GM12878 (cell line): ENCODE data around the gene LRCH4. TPM values are rescaled to one million over a fixed set of nuclear protein-coding genes. Genes with fewer than 3 reads are reported as not detected.

ENCODE experiments used
- ATAC-seq: fragments of 200-7000 bp; cut with Tn5 transposase; 3 replicates; pipeline ENCODE4 v1.9.1; 2020; ENCODE audit warnings: mild to moderate bottlenecking, moderate library complexity
- BruUV-seq: library from RNA; stranded (reverse); fragments of 400-500 nt; replicated peaks from 2 replicates; lab custom pipeline; 2021; lab: Mats Ljungman, UMichigan
- CTCF ChIA-PET: fragments of 300-600 bp; sonication (Branson Sonifier 250); formaldehyde crosslinking; extraction: SDS; loops from one replicate; lab custom pipeline; 2021; ENCODE audit warnings: inconsistent platforms; lab: Yijun Ruan, JAX
- POLR2A ChIA-PET: fragments of 350-600 bp; formaldehyde crosslinking; extraction: SDS; loops from one replicate; lab custom pipeline; 2021; ENCODE audit warnings: inconsistent platforms; lab: Charles Lee
- RAD21 ChIA-PET: fragments of 300-600 bp; sonication (Branson Sonifier 250); formaldehyde crosslinking; loops from one replicate; lab custom pipeline; 2023; ENCODE audit warnings: antibody characterized with exemption; ENCODE audit not compliant: unreplicated experiment; lab: Charles Lee
- SMC1A ChIA-PET: fragments of 300-600 bp; sonication (Branson Sonifier 250); formaldehyde crosslinking; loops from one replicate; lab custom pipeline; 2023; ENCODE audit not compliant: unreplicated experiment, uncharacterized antibody; lab: Charles Lee
- DNase-seq: peaks from one replicate; pipeline ENCODE4 v3.0.0-alpha.2; 2011; ENCODE audit warnings: low read depth, low spot score
- FAIRE-seq: peaks from 3 replicates; lab custom pipeline; 2011; peaks lifted over from hg19 to GRCh38; lab: Jason Lieb, UNC
- H2AFZ ChIP-seq: 2 replicates; pipeline ENCODE4 v1.6.0; 2011; ENCODE audit warnings: low read depth, low read length, control low read depth; ENCODE audit not compliant: control insufficient read depth
- H3K27ac ChIP-seq: 2 replicates; pipeline ENCODE4 v1.5.1; 2011; ENCODE audit warnings: control low read depth; ENCODE audit not compliant: control insufficient read depth, insufficient read depth
- H3K27me3 ChIP-seq, 2 experiments: replicated peaks in 1 of 2; 2 replicates each; pipeline versions ENCODE4 v1.6.0 to v1.6.1; 2011; ENCODE audit warnings: low read length in 1 of 2; ENCODE audit not compliant: control insufficient read depth in 2 of 2, insufficient read depth in 2 of 2
- H3K36me3 ChIP-seq, 2 experiments: 2 replicates each; pipeline ENCODE4 v1.5.1; 2011; ENCODE audit warnings: low read length in 1 of 2; ENCODE audit not compliant: control insufficient read depth in 2 of 2, insufficient read depth in 2 of 2
- H3K4me1 ChIP-seq: 2 replicates; pipeline ENCODE4 v1.6.1; 2011; ENCODE audit warnings: mild to moderate bottlenecking, low read length, moderate library complexity, mixed read lengths; ENCODE audit not compliant: control insufficient read depth, insufficient read depth
- H3K4me2 ChIP-seq: 2 replicates; pipeline ENCODE4 v1.6.0; 2011; ENCODE audit warnings: control low read depth; ENCODE audit not compliant: control insufficient read depth, insufficient read depth
- H3K4me3 ChIP-seq: fragments of 200-600 bp; sonication (generic); 2 replicates; pipeline ENCODE4 v1.5.1; 2016
- H3K79me2 ChIP-seq: 2 replicates; pipeline ENCODE4 v1.6.0; 2011; ENCODE audit warnings: low read length; ENCODE audit not compliant: control insufficient read depth, insufficient read depth
- H3K9ac ChIP-seq: 2 replicates; pipeline ENCODE4 v1.8.0; 2011; ENCODE audit warnings: low read length, control low read depth, mixed read lengths; ENCODE audit not compliant: control insufficient read depth, insufficient read depth
- H3K9me3 ChIP-seq: replicated peaks from 3 replicates; pipeline ENCODE4 v1.5.1; 2011; ENCODE audit warnings: mild to moderate bottlenecking, low read length; ENCODE audit not compliant: control insufficient read depth, insufficient read depth
- H4K20me1 ChIP-seq: 2 replicates; pipeline ENCODE4 v1.6.0; 2011; ENCODE audit not compliant: control insufficient read depth, insufficient read depth
- BHLHE40 ChIP-seq, 2 experiments: fragments of 450-650 bp in 1 of 2; IDR thresholded peaks; 2 replicates each; pipeline ENCODE4 v1.6.1; 2011 to 2017; ENCODE audit warnings: low read depth in 2 of 2, borderline replicate concordance in 1 of 2, improper control_type of control experiment in 1 of 2, low read length in 1 of 2, mild to moderate bottlenecking in 1 of 2
- ESRRA ChIP-seq: IDR thresholded peaks from 2 replicates; pipeline ENCODE4 v1.6.1; 2012; ENCODE audit warnings: mild to moderate bottlenecking, low read length, improper control_type of control experiment
- FOXK2 ChIP-seq: fragments of 450-650 bp; IDR thresholded peaks from 2 replicates; pipeline ENCODE4 v1.6.1; 2017; ENCODE audit warnings: mild to moderate bottlenecking, moderate library complexity
- JUNB ChIP-seq: IDR thresholded peaks from 2 replicates; pipeline ENCODE4 v1.6.1; 2016; ENCODE audit warnings: antibody characterized with exemption, mild to moderate bottlenecking
- PML ChIP-seq: IDR thresholded peaks from 2 replicates; pipeline ENCODE4 v1.6.1; 2012; ENCODE audit warnings: low read length, inconsistent platforms
- WGBS: methylation state at CpG from one replicate; pipeline ENCODE4 v1.1.6; 2016; ENCODE audit warnings: low lambda C conversion rate; ENCODE audit not compliant: insufficient replicate concordance, insufficient coverage; ENCODE audit errors: missing lambda C conversion rate; 5-methylcytosine and 5-hydroxymethylcytosine counted together
- in situ Hi-C: fragments of 300-500 bp; cut with MboI; formaldehyde crosslinking; loops from 9 replicates; pipeline ENCODE4 v1.14.3; 2018; ENCODE audit warnings: mixed read lengths
- intact Hi-C: fragments of 100-400 bp; cut with micrococcal nuclease; formaldehyde crosslinking; loops from one replicate; pipeline ENCODE4 v1.14.2; 2022; ENCODE audit not compliant: unreplicated experiment
- polyA plus RNA-seq, 11 experiments: library from polyadenylated mRNA; depleted of rRNA in 4 of 11; unstranded in 6 of 11; stranded (reverse) in 5 of 11; fragments of >200 nt; fragmentation: Nextera tagmentation in 4 of 11; fragmentation: Illumina TruSeq in 1 of 11; extraction: Ambion mirVana in 4 of 11; extraction: Trizol in 1 of 11; gene quantifications; 1 replicate in 1 of 11; 2 replicates in 10 of 11; pipeline versions ENCODE4 v1.2.1 to v1.2.3, GENCODE V29; 2011 to 2016; ENCODE audit warnings: inconsistent platforms in 2 of 11, missing spikeins in 2 of 11, low read depth in 1 of 11
- total RNA-seq, 4 experiments: library from RNA; depleted of rRNA in 3 of 4; stranded (reverse); fragments of >200 nt in 3 of 4; fragmentation: Illumina TruSeq in 1 of 4; extraction: Trizol in 1 of 4; gene quantifications; 2 replicates each; pipeline versions ENCODE4 v1.2.1 to v1.2.3, GENCODE V29; 2013 to 2021
- TF ChIP-seq, protein P1 (sequence below): fragments of 450-650 bp; IDR thresholded peaks from 2 replicates; pipeline ENCODE4 v1.6.1; 2018; ENCODE audit warnings: mild to moderate bottlenecking, low read depth, moderate library complexity; ENCODE audit not compliant: partially characterized antibody

The LRCH4 gene
- total and polyA plus RNA-seq, 10 of the 15 experiments (the other 5 are each of a cell fraction or from before 2014, with no cell fraction given) = 0.58 to 96.7 (median 28.4) TPM

- TF ChIP-seq, protein P1, sequence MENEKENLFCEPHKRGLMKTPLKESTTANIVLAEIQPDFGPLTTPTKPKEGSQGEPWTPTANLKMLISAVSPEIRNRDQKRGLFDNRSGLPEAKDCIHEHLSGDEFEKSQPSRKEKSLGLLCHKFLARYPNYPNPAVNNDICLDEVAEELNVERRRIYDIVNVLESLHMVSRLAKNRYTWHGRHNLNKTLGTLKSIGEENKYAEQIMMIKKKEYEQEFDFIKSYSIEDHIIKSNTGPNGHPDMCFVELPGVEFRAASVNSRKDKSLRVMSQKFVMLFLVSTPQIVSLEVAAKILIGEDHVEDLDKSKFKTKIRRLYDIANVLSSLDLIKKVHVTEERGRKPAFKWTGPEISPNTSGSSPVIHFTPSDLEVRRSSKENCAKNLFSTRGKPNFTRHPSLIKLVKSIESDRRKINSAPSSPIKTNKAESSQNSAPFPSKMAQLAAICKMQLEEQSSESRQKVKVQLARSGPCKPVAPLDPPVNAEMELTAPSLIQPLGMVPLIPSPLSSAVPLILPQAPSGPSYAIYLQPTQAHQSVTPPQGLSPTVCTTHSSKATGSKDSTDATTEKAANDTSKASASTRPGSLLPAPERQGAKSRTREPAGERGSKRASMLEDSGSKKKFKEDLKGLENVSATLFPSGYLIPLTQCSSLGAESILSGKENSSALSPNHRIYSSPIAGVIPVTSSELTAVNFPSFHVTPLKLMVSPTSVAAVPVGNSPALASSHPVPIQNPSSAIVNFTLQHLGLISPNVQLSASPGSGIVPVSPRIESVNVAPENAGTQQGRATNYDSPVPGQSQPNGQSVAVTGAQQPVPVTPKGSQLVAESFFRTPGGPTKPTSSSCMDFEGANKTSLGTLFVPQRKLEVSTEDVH = no peak
- TF ChIP-seq JUNB = no peak
- no peak for TF ChIP-seq FOXK2
- TF ChIP-seq PML = no peak
These were observed 10.1 kb downstream of the LRCH4 start (continued) for GRCh38 chr7:100575746-100576383.

DNA sequence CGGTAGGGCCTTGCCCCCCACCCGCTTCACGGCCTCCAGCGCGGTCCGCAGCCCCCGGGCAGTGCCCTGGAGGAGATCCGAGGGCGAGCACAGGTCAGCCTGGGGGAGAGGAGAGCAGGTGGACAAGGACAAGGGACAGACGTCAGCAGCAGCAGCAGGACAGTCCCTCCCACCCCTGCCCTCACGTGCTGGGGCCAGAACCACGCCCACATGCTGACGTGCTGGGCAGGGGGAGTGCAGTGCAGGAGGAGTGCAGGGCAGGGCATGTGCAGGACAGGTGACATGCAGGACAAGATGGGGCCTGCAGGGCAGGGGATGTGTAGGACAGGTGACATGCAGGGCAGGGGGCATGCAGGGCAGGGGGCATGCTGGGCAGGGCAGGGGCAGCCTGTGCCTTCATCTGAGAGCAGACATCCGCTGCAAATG is 10.7 kb downstream of the LRCH4 start:
- no peaks in the 10 kb centered on the region for H3K9me3 ChIP-seq
- DNase-seq (no peak), ATAC-seq (no peak; the same call in 2 of the 3 replicates), FAIRE-seq (no peak)
- ChIA-PET SMC1A (no interaction called here), RAD21 (no interaction called here), POLR2A (no interaction called here), CTCF (no interaction called here)
- no peaks in the 10 kb centered on the region for H3K27me3 ChIP-seq
- intact Hi-C loops (no loop called here), in situ Hi-C loops (no loop called here)
- no peaks in the 10 kb centered on the region for H3K79me2 ChIP-seq
- 89% methylated on average over 14 of the region's 14 CpGs for WGBS
- H2AFZ ChIP-seq = no peak overlapping the region
- peaks cover 7 to 11% of the 10 kb centered on the region in 2 experiments; a peak in 3 of 4 replicates for H3K36me3 ChIP-seq
- H3K9ac ChIP-seq = no peak overlapping the region
- TF ChIP-seq ESRRA = no peak
- TF ChIP-seq BHLHE40 (IDR thresholded peaks at IDR 0.05; ENCODE audit: borderline replicate concordance in 1 of 2, low read depth in 2 of 2, low read length in 1 of 2) = peak in 1 of 2 experiments; percentile 42; a peak in 2 of 4 replicates
- H3K4me1 ChIP-seq = peaks cover 11% of the 10 kb centered on the region
- no peaks in the 10 kb centered on the region for H4K20me1 ChIP-seq
- no peak overlapping the region for H3K27ac ChIP-seq
- H3K4me3 ChIP-seq = no peak overlapping the region
- no TSS peak for BruUV-seq
- H3K4me2 ChIP-seq = no peak overlapping the region
